Activated CD8-positive, alpha-beta memory T cell treated with anti-CD3 and anti-CD28 coated beads, Interleukin-2, amount 50 U/mL, for 24 hours (primary cell): Measurements from ENCODE around the gene PDF.
"Not testable (repeated sequence)": the region's sequence is repeated elsewhere in the genome, so short reads cannot be mapped to it uniquely, and the experiment has no call there.

ENCODE experiments used
- DNase-seq: peaks from one replicate; pipeline ENCODE4 v3.0.0-alpha.2; 2020; ENCODE audit errors: extremely low read depth

Gene PDF

DNA sequence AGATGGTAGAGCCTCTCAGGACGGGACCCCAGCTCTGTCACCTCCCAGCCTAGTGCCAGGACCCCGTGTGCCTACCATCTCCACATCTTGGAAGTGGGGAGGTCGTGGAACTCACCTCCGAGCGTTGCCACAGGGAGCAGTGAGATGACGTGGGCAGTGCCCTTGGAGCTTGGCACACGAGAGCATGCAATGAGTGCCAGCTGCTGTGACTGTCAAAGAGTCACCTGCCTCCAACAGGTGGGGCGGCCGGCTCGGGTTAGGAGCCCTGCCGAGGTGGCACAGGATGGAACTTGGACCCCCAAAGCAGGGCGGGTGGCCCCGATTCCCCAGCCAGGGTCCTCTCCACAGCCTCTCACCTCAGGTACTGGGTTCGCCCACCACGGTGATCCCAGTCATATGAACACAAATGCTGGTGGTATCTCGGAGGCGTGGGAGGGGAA, 13.8 kb downstream of the PDF start:
- DNase-seq = no peak

DNA sequence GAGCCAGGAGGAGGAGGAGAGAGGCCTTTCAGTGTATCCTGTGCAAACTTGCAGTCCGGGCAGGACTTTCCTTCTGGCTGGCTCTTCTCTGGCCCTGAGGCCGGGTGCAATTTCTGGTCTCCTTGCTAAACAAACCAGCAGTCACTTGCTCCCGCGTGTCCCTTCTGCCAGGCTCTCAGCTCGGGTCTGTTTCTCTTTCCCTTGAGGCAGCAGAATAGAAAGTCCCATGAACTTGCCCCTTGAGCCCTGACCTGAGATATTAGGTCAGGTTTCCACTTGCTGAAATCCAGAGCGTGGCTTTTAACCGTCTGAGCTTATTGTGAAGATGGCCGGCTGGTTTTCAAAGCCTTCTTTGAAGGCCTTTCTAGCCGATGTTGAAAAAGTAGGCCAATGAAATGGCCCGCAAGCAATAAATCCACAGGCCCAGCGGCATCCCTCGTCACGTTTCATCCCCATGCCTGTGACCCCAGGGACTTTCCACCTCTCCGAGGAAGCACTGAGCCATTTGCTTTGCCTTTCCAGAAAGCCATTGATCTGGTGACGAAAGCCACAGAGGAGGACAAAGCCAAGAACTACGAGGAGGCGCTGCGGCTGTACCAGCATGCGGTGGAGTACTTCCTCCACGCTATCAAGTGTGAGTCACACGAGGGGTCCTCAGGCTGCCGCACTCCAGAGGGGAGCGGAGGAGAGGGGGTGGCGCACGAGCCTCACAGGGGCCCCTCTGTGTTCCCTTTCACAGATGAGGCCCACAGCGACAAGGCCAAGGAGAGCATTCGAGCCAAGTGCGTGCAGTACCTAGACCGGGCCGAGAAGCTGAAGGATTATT, 14.7 kb downstream of the PDF start:
- no peak for DNase-seq

DNA sequence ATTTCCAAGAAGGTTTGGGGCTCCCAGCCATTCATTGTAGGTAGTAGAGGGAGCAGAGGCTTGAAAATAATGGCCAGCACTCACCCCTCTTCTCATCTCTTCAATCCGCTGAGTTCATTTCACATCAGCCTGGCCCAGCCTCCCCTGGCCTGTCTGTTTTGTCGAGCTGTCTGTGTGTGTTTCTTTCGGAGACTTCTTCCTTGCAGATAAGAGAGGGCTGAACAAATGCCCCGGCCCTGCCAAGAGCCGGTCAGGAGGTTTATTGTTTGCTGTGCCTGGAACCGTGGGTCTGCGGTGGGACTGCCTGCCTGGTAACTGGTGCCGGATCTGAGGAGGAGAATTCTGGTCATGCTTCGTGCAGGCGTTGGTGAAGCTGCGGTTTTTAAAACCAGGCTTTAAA, 15.9 kb downstream of the PDF start:
- no peak for DNase-seq

DNA sequence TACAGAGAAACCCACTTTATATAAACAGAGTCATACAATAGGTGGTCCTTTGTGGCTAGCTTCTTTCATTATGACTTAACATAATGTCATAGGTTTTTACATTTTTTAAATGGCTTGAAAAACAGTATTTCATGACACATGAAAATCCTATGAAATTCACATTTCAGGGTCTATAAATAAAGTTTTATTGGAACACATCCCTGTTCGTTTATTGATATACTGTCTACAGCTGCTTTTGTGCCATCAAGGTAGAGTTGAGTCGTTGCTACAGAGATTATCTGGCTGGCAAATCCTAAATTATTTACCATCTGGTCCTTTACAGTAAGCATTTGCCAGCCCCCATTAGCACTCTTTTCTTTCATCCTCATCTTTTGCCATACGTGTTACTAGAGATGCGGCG, 16.9 kb downstream of the PDF start:
- DNase-seq = no peak

DNA sequence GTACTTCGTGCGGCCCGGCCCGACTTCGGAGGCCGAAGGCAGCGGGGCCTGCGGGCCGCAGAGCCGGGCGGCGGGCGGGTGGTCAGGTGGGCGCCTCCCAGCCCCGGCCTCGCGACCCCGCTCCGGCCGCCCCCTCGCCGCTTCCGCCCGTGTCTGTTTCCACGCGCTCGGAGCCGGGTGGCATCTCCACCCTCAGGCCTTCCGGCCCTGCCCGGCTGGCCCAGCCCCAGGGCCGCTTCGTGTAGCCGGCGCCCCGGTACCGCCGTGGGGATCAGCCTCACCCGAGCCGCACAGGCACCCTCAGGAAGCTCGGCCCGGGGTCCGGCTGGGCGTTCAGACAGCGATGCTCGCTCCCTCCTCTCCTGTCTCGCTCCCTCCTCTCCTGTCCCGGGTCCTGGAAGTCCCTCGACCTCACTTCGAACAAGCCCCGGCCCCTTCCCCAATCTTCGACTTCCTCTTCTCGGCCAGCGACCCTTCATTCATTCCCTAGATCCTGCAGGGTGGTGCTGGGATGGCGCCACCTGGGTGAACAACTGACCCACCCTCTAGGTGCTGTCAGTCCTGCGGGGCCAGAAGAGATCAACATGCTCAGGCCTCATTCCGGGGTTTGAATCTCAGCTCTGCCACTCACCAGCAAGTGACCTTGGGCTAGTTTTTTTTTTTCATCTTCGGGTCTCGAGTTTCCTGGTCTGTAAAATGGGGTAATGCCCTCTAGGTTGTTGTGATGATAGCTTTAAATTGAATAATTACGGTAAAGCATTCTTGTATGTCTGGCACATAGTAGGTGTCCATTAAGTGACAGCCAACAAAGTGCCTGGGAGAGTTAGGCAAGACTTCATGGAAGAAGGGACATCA, 18.6 kb downstream of the PDF start:
- no peak for DNase-seq

DNA sequence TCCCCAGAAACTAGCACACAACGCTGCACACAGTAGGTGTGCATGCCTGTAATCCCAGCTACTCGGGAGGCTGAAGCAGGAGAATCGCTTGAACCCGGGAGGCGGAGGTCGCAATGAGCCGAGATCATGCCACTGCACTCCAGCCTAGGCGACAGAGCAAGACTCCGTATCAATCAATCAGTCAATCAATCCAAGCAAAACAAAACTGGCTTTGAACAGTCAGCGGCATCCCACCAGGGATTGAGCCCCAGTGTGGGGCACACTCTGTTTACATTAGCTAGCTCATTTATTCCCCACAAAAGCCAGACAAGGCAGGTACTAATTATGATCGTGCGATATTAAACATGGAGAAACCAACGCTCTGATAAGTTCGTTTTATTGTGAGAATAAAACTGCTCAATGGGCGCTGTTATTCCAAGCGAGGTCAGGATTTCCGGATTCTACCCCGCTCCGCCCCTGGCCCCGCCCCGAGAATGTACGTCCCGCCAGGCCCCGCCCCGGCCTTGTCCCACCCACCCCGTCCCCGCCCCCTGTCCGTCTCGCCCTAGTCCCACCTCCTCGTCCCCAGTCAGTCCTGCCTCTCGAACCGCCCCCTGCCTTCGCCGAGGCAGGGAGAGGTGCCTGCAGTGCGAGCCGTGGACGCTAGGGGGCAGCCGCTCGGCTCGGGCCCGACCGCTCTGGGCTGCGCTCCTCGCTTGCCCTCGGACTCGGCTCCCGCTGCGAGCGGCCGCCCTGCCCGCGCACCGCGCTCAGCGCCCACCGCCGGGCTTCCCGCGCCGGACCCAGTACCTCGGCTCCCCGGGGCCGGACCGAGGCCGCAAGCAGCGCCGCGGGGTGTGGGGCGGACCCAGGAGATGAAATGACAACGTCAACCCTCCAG, 19.5 kb downstream of the PDF start, which contains the start of gene VPS4A:
Gene VPS4A (plus strand): TSS at position 698 of the 880 bp plus-strand sequence. CDS start 162 bp downstream, at position 860.
- DNase-seq = peak; percentile 89

DNA sequence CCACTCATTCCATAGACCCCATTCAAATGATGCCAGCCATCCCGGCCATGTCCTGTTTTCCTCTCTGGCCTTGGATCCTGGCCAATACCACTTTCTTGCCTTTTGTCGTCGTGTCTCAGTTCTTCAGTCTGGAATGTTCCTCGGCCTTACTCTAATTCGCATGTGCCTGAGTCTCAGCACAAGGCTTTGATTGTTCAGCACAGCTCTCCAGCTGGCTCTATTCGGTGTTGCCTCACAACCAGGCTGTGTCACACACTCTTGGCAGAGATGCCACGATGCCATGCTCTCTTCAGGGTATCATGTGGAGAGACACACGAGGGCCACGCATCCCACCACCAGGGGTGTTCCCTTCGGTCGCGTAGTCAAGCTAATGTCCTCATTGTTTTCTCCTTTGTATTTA, 21.1 kb downstream of the PDF start:
- no peak for DNase-seq

DNA sequence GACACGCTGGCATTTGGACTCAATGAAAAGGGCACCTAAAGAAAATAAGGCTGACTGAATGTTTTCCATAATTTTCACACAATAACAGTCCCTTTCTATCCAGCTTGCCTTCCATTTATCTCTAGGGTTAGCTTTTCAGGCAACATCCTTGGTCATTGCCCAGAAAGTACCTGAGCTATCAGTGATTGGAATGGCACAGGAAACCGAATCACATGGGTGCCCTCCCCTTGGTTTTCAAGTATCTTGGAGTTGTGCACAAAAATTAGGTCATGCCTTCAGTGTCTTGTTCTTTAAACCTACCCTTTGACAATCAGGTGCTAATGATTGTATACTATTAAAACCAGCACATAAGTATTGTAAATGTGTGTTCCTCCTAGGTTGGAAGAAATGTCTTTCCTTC, 22.5 kb downstream of the PDF start:
- DNase-seq = no peak

DNA sequence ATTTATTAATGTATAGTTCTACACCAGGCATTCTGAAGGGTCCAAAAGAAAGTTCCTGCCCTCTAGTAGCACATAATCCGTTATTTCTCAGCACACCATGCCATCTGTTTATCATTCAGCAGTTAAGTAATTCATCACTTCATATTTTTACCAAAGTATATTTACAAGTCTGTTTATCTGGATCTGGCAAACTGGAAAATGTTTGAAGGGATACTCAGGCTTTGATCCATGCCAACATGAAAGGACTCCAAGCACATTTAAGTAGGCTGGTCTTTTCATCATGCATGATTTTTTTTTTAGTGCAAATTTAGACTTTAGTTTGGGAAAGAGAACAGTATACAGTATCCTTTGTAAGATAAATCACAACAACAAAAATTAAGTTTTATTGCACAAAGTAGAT, 23.3 kb downstream of the PDF start:
- DNase-seq = no peak

DNA sequence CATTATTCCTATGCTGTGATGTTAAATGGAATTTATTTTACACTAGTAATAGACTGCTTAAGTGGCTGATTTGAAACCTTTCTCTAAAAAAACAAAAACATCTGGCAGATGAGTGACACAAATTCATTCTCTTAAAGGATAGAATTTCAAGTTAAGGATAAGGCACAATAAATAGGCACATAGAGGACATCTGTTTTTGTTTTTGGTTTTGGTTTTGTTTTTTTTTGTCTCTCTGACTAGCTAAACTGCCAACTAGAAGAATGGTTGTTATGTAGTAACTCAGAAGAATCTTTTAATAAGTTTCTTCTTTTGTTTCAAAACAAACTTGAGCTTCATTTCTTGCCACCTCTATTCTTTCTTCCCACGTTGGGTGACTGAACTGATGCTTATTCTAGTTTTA, 24.4 kb downstream of the PDF start:
- DNase-seq = no peak

DNA sequence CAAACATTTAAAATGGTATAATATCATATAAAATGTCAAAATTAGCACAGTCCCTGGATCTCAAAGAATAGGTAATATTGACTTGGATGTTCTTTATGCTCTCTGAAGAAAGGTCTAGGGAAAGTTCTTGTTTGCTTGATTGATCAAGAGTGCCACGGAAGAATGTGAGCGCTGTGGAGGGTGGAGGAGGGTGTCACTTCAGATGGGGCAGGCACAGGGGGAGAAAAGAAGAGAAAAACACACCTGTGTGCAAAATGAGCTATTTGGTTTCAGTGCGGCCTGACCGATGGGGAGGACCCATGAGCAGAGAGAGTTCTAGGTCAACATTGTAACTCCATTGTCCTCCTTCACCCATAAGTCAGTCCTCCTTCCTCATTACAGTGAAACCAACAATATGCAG, 28.1 kb downstream of the PDF start:
- DNase-seq = no peak

DNA sequence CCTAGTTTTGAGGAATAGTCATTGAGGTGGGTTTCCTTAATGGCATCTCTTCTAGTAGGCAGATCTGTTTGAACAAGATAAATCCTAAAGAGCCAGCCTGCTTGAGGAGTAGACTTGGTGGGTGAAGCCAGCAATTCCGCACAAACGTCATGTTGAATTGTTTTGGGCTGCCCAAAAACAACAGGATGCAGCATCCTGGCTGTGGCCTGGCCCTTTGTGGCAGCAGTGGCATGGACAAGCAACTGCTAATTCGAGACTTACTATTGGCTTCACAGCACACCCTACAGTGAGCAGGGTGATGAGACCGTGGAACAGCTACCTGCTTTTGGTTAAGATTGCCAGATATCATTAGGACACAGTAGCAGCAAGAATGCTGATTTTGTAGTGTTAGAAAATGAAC, 28.5 kb downstream of the PDF start:
- DNase-seq = no peak

DNA sequence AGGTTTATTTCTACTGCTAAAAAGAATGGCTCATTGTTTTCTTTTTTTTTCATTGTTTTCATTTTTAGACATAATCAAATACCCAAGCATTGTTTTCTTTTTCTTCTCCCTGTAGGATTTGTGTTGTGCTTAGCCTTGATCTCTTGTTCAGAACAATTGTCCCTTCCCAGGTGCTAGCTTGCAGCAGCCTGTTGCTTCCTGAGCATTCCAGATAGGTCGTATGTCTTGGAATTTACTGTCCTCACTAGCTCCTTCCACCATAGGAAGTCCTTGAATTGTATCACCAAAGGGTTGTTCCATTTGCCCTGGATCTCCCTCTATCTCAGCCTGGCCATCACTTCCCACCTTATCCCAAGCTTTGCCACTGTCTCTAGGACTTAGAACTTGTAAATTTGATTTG, 29.2 kb downstream of the PDF start:
- DNase-seq = no peak

DNA sequence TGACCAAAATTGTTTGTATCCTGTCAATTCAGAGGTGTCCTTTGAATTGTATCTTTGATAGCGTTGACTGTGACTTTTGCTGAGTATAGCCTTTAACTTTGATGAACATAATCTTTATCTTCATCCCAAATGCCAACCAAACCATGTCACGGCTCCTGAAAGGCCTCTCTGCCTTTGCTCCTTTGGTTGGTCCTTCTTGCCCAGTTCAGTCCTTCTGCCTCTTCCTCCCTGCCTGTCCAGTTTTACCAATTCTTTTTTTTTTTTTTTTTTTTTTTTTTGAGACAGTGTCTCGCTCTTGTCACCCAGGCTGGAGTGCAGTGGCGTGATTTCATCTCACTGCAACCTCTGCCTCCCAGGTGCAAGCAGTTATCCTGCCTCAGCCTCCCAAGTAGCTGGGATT, 32.1 kb downstream of the PDF start:
- no peak for DNase-seq

DNA sequence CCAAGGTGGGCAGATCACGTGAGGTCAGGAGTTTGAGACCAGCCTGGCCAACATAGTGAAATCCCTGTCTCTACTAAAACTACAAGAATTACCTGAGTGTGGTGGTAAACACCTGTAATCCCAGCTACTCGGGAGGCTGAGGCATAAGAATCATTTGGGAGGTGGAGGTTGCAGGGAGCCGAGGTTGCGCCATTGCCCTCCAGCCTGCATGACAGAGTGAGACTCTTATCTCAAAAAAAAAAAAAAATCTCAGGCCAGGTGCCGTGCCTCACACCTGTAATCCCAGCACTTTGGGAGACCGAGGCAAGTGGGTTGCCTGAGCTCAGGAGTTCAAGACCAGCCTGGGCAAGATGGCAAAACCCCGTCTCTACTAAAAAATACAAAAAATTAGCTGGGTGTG, 33.6 kb downstream of the PDF start:
- not testable (repeated sequence) for DNase-seq

DNA sequence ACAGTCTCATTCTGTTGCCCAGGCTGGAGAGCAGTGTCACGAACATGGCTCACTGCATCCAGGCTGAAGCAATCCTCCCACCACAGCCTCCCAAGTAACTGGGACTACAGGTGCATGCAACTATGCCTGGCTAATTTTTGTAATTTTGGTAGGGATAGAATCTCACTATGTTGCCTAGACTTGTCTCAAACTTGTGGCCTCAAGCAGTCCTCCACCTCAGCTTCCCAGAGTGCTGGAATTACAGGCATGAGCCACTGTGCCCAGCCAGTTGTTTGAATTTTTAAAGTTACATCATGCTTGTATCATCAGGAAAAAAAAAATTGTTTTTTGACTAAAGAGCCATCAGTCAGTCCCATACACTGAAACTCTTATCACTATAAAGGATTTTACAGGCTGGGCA, 36.3 kb downstream of the PDF start:
- no peak for DNase-seq

DNA sequence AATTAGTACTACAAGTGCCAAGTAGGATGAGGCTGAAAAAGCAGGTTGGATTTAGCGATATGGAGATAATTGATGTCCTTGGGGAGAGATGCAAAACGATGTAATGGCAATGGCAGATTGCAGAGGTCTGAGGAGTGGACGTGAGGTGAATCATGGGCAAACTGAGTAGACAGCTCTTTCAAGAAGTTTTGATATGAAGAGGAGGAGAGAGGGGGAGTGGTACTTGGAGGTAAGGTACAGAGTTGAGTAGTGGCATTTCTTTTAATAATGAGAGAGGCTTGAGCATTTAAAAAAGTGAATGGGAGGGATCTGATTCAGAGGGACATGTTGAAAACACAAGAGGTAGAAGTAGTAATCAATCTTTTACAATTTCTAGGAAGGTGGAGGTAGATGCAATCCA, 37.0 kb downstream of the PDF start:
- DNase-seq = no peak

DNA sequence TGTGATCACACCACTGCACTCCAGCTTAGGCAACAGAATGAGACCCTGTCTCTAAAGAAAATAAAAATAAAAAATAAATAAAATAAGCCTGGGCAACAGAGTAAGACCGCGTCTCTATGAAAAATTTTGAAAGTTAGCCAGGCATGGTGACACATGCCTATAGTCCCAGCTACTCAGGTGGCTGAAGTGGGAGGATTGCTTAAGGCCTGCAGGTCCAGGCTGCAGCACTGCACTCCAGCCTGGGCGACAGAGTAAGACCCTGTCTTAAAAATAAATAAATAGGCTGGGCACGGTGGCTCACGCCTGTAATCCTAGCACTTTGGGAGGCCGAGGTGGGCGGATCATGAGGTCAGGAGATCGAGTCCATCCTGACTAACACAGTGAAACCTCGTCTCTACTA, 38.7 kb downstream of the PDF start:
- not testable (repeated sequence) for DNase-seq

DNA sequence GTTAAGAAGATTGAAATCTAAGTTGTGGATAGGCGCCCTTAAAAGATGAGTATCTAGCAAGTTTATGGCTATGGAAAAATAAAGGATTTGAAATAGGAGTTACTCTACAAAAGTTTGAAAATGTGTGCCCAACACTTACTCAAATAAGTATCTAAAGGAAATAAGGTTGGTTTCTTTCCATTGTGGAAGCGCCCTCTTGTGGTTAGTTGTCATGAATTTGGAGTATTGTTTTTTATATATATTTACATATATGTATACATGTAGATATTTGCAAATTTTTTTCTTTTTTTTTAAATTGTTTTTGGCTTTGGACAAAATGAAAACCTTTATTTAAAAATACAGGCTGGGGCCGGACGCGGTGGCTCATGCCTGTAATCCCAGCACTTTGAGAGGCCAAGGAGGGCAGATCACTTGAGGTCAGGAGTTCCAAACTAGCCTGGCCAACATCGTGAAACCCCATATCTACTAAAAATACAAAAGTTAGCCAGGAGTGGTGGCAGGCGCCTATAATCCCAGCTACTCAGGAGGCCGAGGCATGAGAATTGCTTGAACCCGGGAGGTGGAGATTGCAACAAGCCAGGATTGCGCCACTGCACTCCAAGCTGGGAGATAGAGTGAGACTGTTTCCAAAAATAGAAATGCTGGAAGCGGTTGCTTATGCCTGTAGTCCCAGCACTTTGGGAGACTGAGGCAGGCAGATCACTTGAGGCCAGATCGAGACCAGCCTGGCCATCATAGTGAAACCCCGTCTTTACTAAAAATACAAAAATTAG, 43.3 kb downstream of the PDF start:
- no peak for DNase-seq

DNA sequence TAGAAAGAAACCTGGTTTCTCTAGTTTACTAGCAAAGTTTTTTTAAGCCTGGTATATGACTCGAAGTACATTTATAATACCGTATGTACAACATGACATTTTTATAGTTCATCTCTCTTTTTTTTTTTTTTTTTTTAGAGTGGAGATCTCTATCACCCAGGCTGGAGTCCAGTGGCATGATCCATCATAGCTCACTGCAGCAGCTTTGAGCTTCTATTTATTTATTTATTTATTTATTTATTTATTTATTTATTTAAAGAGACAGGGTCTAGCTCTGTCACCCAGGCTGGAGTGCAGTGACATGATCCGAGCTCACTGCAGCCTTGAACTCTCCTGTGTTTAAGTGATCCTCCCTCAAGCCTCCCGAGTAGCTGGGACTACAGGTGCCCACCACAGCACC, 45.1 kb downstream of the PDF start:
- DNase-seq = no peak

DNA sequence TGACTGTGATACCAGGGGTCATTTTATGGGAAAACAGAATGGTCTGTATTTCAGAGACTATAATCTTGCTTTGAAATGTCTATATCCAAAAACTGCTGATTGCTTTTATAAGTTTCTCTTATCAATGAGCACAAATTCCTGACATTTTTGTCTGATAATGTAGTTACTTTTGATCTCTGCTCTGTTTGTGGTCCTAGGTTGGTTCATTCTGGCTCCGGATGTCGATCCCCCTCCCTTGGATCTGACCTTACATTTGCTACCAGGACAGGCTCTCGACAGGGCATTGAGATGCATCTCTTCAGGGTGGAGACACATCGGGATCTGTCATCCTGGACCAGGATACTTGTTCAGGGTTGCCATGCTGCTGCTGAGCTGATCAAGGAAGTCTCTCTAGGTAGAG, 46.5 kb downstream of the PDF start:
- DNase-seq = no peak
